Trophoblast cell (in vitro differentiated cells and primary cell): ENCODE data around the gene SYF2.

ENCODE experiments used
- DNase-seq, 2 donors: peaks; one replicate each; pipeline ENCODE4 v3.0.0-alpha.2; 2016
- H2AFZ ChIP-seq: 2 replicates; pipeline ENCODE4 v1.6.1; 2013; ENCODE audit warnings: low read length, moderate library complexity, mild to moderate bottlenecking; ENCODE audit not compliant: insufficient read depth, poor library complexity
- H2AK5ac ChIP-seq: 2 replicates; pipeline ENCODE4 v1.6.1; 2013; ENCODE audit warnings: mild to moderate bottlenecking, low read length
- H2BK120ac ChIP-seq: 2 replicates; pipeline ENCODE4 v1.6.1; 2013; ENCODE audit warnings: low read length, mild to moderate bottlenecking, moderate library complexity; ENCODE audit not compliant: insufficient read depth, poor library complexity
- H2BK12ac ChIP-seq: 2 replicates; pipeline ENCODE4 v1.6.1; 2013; ENCODE audit warnings: mild to moderate bottlenecking, low read length, moderate library complexity
- H2BK5ac ChIP-seq: 2 replicates; pipeline ENCODE4 v1.6.1; 2013; ENCODE audit warnings: low read length, low read depth, moderate library complexity, mild to moderate bottlenecking; ENCODE audit not compliant: poor library complexity
- H3K14ac ChIP-seq: 2 replicates; pipeline ENCODE4 v1.6.1; 2013; ENCODE audit warnings: mild to moderate bottlenecking, low read length
- H3K18ac ChIP-seq: 2 replicates; pipeline ENCODE4 v1.6.1; 2013; ENCODE audit warnings: mild to moderate bottlenecking, low read length
- H3K23ac ChIP-seq: 2 replicates; pipeline ENCODE4 v1.6.1; 2013; ENCODE audit warnings: low read length
- H3K27ac ChIP-seq: 2 replicates; pipeline ENCODE4 v1.5.1; 2013; ENCODE audit warnings: low read depth, mild to moderate bottlenecking, inconsistent platforms, low read length, moderate library complexity
- H3K27me3 ChIP-seq: 2 replicates; pipeline ENCODE4 v1.6.1; 2013; ENCODE audit warnings: inconsistent platforms, mild to moderate bottlenecking, low read length, moderate library complexity; ENCODE audit not compliant: insufficient read depth
- H3K36me3 ChIP-seq, 2 experiments: 1 replicate in 1 of 2; 2 replicates in 1 of 2; pipeline ENCODE4 v1.6.1; 2013; ENCODE audit warnings: low read length in 2 of 2, mild to moderate bottlenecking in 2 of 2, moderate library complexity in 1 of 2; ENCODE audit not compliant: insufficient read depth in 2 of 2, control insufficient read depth in 1 of 2
- H3K4ac ChIP-seq: 2 replicates; pipeline ENCODE4 v1.6.1; 2013; ENCODE audit warnings: low read depth, mild to moderate bottlenecking, low read length, moderate library complexity
- H3K4me1 ChIP-seq, 2 experiments: 1 replicate in 1 of 2; 2 replicates in 1 of 2; pipeline ENCODE4 v1.6.1; 2013; ENCODE audit warnings: low read length in 2 of 2, mild to moderate bottlenecking in 2 of 2, moderate library complexity in 1 of 2; ENCODE audit not compliant: insufficient read depth in 2 of 2, control insufficient read depth in 1 of 2
- H3K4me2 ChIP-seq: 2 replicates; pipeline ENCODE4 v1.6.1; 2013; ENCODE audit warnings: inconsistent platforms, mild to moderate bottlenecking, low read length, moderate library complexity
- H3K4me3 ChIP-seq: 2 replicates; pipeline ENCODE4 v1.5.1; 2013; ENCODE audit warnings: mild to moderate bottlenecking, low read depth, low read length, inconsistent platforms
- H3K79me1 ChIP-seq: one replicate; pipeline ENCODE4 v1.6.1; 2013; ENCODE audit warnings: low read length
- H3K79me2 ChIP-seq: 2 replicates; pipeline ENCODE4 v1.6.1; 2013; ENCODE audit warnings: low read length, mild to moderate bottlenecking; ENCODE audit not compliant: control insufficient read depth, insufficient read depth, poor library complexity
- H3K9ac ChIP-seq: 2 replicates; pipeline ENCODE4 v1.6.1; 2013; ENCODE audit warnings: mild to moderate bottlenecking, low read length
- H3K9me3 ChIP-seq: 2 replicates; pipeline ENCODE4 v1.6.1; 2013; ENCODE audit warnings: low read depth, mild to moderate bottlenecking, control low read depth, inconsistent platforms, low read length; ENCODE audit not compliant: insufficient read depth
- H4K12ac ChIP-seq: 2 replicates; pipeline ENCODE4 v1.6.1; 2013; ENCODE audit warnings: low read depth, mild to moderate bottlenecking, low read length, moderate library complexity
- H4K8ac ChIP-seq: 2 replicates; pipeline ENCODE4 v1.6.1; 2013; ENCODE audit warnings: low read depth, mild to moderate bottlenecking, low read length, moderate library complexity
- H4K91ac ChIP-seq: one replicate; pipeline ENCODE4 v1.6.1; 2013; ENCODE audit warnings: low read depth, mild to moderate bottlenecking, low read length, moderate library complexity
- WGBS: extraction: QIAGEN DNeasy Blood & Tissue Kit; methylation state at CpG from one replicate; pipeline ENCODE4 v1.1.7; 2013; ENCODE audit warnings: missing lambda C conversion rate; ENCODE audit not compliant: insufficient read length, insufficient coverage; ENCODE audit errors: extremely low coverage; 5-methylcytosine and 5-hydroxymethylcytosine counted together

Gene SYF2

DNA sequence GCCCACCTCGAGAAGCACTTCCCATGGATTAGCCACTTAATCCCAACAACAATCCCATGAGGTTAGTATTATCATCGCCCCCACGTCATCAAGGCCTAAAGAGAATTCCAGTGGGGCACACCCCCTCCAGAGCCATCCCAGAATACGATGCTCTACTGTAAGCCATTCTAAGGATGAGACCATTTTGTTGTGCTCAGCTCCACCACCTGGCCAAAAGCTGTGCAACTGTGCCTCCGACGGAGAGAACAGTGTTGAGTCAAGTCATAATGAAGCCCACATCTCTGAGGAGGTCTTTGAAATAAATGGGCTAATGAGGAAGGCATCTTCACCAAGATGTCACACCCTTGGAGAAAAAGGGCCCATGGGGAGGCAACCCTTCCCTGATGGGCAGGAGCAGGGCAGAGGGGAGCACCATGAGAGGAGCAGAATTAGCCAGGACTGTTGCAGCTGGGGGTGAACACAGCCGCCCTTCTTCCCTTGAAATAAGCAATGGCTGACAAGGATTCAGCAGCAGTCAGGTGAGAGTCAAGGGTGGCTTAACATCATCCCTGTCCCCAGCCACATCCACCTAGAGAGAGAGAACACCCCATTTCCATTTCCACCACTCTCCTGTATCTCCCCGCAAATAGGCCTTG, 14.6 kb downstream of the SYF2 start:
- H3K27ac ChIP-seq = no peak overlapping the region
- DNase-seq = no peak
- H3K9ac ChIP-seq = no peak overlapping the region
- no peak overlapping the region for H4K8ac ChIP-seq
- no CpG with 5 or more reads among the region's 8 CpGs for WGBS
- no peak overlapping the region for H4K91ac ChIP-seq
- H3K36me3 ChIP-seq = peaks cover 4 to 11% of the 10 kb centered on the region in 2 experiments
- no peak overlapping the region for H2AK5ac ChIP-seq
- no peak overlapping the region for H3K23ac ChIP-seq
- no peaks in the 10 kb centered on the region for H3K27me3 ChIP-seq
- H2BK12ac ChIP-seq = no peak overlapping the region
- no peak overlapping the region for H3K4me3 ChIP-seq
- no peak overlapping the region for H3K14ac ChIP-seq
- no peak overlapping the region for H4K12ac ChIP-seq
- no peaks in the 10 kb centered on the region for H3K4me1 ChIP-seq
- no peaks in the 10 kb centered on the region for H3K79me2 ChIP-seq
- H2BK5ac ChIP-seq = no peak overlapping the region
- H3K79me1 ChIP-seq = no peaks in the 10 kb centered on the region
- no peaks in the 10 kb centered on the region for H3K9me3 ChIP-seq
- H3K4me2 ChIP-seq = no peak overlapping the region
- H3K4ac ChIP-seq = no peak overlapping the region
- H2AFZ ChIP-seq = no peak overlapping the region
- H2BK120ac ChIP-seq = no peak overlapping the region
- H3K18ac ChIP-seq = no peak overlapping the region

DNA sequence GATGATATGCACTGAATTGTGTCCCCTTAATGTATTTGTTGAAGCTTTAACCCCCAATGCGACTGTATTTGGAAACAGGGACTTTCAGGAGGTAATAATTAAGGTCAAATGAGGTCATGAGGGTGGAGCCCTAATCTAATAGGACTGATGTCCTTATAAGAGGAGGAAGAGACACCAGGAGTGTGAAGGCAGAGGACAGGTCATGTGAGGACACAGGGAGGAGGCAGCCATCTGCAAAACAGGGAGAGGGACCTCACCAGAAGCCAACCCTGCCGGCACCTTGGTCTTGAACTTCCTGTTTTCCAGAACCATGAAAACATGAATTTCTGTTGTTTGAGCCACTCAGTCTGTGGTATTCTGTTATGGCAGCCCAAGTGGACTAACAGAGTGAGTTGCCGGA, 15.3 kb downstream of the SYF2 start:
- no peak overlapping the region for H2AFZ ChIP-seq
- no peak for DNase-seq
- WGBS = no CpG with 5 or more reads among the region's 3 CpGs
- H3K27me3 ChIP-seq = no peaks in the 10 kb centered on the region
- no peak overlapping the region for H3K4ac ChIP-seq
- H3K36me3 ChIP-seq = peaks cover 2 to 8% of the 10 kb centered on the region in 2 experiments
- H2BK120ac ChIP-seq = no peak overlapping the region
- H3K4me2 ChIP-seq = no peak overlapping the region
- H4K12ac ChIP-seq = no peak overlapping the region
- no peak overlapping the region for H3K27ac ChIP-seq
- no peaks in the 10 kb centered on the region for H3K79me1 ChIP-seq
- H3K14ac ChIP-seq = no peak overlapping the region
- H4K91ac ChIP-seq = no peak overlapping the region
- H3K79me2 ChIP-seq = no peaks in the 10 kb centered on the region
- no peak overlapping the region for H2BK12ac ChIP-seq
- no peak overlapping the region for H3K9ac ChIP-seq
- no peaks in the 10 kb centered on the region for H3K4me1 ChIP-seq
- H3K4me3 ChIP-seq = no peak overlapping the region
- no peak overlapping the region for H3K18ac ChIP-seq
- H2AK5ac ChIP-seq = no peak overlapping the region
- no peaks in the 10 kb centered on the region for H3K9me3 ChIP-seq
- no peak overlapping the region for H4K8ac ChIP-seq
- no peak overlapping the region for H3K23ac ChIP-seq
- H2BK5ac ChIP-seq = no peak overlapping the region

DNA sequence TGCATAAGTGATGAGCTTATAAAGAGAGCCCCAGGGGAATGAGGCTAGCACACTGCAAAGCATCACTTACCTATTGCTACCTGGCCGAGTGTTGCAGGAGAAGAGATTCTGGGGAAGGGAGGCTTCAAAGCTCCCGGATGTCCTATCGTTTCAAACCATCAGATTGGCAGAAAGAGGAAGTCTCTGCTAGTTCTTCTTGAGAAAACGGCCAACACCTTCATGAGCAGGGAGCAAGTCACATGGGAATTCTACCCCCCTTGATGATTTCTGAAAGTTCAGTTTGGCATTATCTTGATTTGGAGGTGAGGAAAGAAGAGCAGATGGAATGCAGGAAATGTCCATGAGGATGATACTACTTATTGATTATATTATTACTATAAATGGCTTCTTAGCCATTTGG, 16.2 kb downstream of the SYF2 start:
- H3K4me2 ChIP-seq = no peak overlapping the region
- H3K27me3 ChIP-seq = no peaks in the 10 kb centered on the region
- DNase-seq = no peak
- peaks cover 2 to 3% of the 10 kb centered on the region in 2 experiments for H3K36me3 ChIP-seq
- H2BK5ac ChIP-seq = no peak overlapping the region
- H4K8ac ChIP-seq = no peak overlapping the region
- H3K4me1 ChIP-seq = no peaks in the 10 kb centered on the region
- no peak overlapping the region for H2AFZ ChIP-seq
- no peaks in the 10 kb centered on the region for H3K79me1 ChIP-seq
- H3K14ac ChIP-seq = no peak overlapping the region
- no peak overlapping the region for H3K23ac ChIP-seq
- H4K12ac ChIP-seq = no peak overlapping the region
- H3K18ac ChIP-seq = no peak overlapping the region
- WGBS = no CpG with 5 or more reads among the region's 4 CpGs
- no peaks in the 10 kb centered on the region for H3K9me3 ChIP-seq
- no peak overlapping the region for H2BK12ac ChIP-seq
- H3K4me3 ChIP-seq = no peak overlapping the region
- no peak overlapping the region for H2BK120ac ChIP-seq
- H2AK5ac ChIP-seq = no peak overlapping the region
- no peak overlapping the region for H3K27ac ChIP-seq
- no peak overlapping the region for H3K4ac ChIP-seq
- no peak overlapping the region for H4K91ac ChIP-seq
- no peaks in the 10 kb centered on the region for H3K79me2 ChIP-seq
- no peak overlapping the region for H3K9ac ChIP-seq

DNA sequence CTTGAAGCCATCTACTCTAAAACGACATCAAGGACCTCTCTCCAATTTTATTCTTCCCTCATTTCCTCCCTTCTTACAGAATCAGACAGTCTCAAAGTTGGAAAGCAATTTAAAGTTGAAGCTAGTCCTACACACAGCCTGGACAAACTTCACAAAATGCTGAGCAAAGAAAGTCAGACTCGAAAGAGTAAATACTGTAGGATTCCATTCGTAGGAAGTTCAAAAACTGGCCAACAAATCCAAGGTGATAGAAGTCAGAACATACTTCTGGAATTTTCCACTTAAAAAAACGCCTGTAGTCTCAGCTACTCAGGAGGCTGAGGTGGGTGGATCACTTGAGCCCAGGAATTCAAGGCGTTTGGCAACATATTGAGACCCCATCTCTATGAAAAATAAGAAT, 19.6 kb downstream of the SYF2 start:
- Histone ChIP-seq H3K14ac (no peak overlapping the region), H4K91ac (no peak overlapping the region), H3K36me3 (no peaks in the 10 kb centered on the region), H3K18ac (no peak overlapping the region), H3K79me1 (no peaks in the 10 kb centered on the region), H2AFZ (no peak overlapping the region), H3K27me3 (no peaks in the 10 kb centered on the region), H2BK120ac (no peak overlapping the region), H2BK12ac (no peak overlapping the region), H3K4me3 (no peak overlapping the region), H3K27ac (no peak overlapping the region), H3K4ac (no peak overlapping the region), H4K8ac (no peak overlapping the region), H4K12ac (no peak overlapping the region), H3K23ac (no peak overlapping the region), H3K4me1 (no peaks in the 10 kb centered on the region), H3K4me2 (no peak overlapping the region), H2BK5ac (no peak overlapping the region), H3K9me3 (no peaks in the 10 kb centered on the region), H2AK5ac (no peak overlapping the region), H3K79me2 (no peaks in the 10 kb centered on the region), H3K9ac (no peak overlapping the region)
- no CpG with 5 or more reads among the region's 5 CpGs for WGBS
- DNase-seq = no peak
